GM12891 (cell line): ENCODE data around the gene CASKIN1.

Experiments used
- PAX5 ChIP-seq: IDR thresholded peaks from 2 replicates; pipeline ENCODE4 v1.6.1; 2011; ENCODE audit warnings: low read length, moderate library complexity, mild to moderate bottlenecking; ENCODE audit not compliant: insufficient read depth, severe bottlenecking
- POLR2A ChIP-seq: IDR thresholded peaks from 2 replicates; pipeline ENCODE4 v1.6.1; 2011; ENCODE audit warnings: low read depth, low read length, control low read depth
- POLR2AphosphoS5 ChIP-seq: IDR thresholded peaks from 2 replicates; pipeline ENCODE4 v1.6.1; 2011; ENCODE audit warnings: low read depth, low read length, control low read depth
- POU2F2 ChIP-seq: IDR thresholded peaks from 2 replicates; pipeline ENCODE4 v1.6.1; 2011; ENCODE audit warnings: low read depth, mild to moderate bottlenecking, control low read depth, low read length, moderate library complexity
- SPI1 ChIP-seq: IDR thresholded peaks from 2 replicates; pipeline ENCODE4 v1.6.1; 2011; ENCODE audit warnings: low read depth, low read length, control low read depth
- TAF1 ChIP-seq: IDR thresholded peaks from 2 replicates; pipeline ENCODE4 v1.6.1; 2011; ENCODE audit warnings: low read depth, low read length, control low read depth

GRCh38 chr16:2210386-2211365 is 14.3 kb upstream of the CASKIN1 start, which contains the start of gene BRICD5:
- TF ChIP-seq POLR2AphosphoS5 = peak; percentile 11; the same call in 1 of the 2 replicates
- TF ChIP-seq PAX5 = no peak
- TF ChIP-seq POLR2A = no peak
- TF ChIP-seq TAF1 = no peak
- no peak; the same call in 1 of the 2 replicates for TF ChIP-seq POU2F2
- no peak for TF ChIP-seq SPI1
